ENCODE measurements around the gene SUGCT.

The SUGCT gene

GRCh38 chr7:40097728-40098127, 37.1 kb upstream of the SUGCT start:
- Mint-ChIP-seq H3K27me3 (ENCODE audit: low read depth, poor library complexity) (no peaks in the 10 kb centered on the region), H3K9me3 (no peaks in the 10 kb centered on the region), H3K4me3 (no peak overlapping the region), H3K36me3 (ENCODE audit: low read depth) (peaks cover 21% of the 10 kb centered on the region), H3K4me1 (no peaks in the 10 kb centered on the region), H3K27ac (peak overlapping the region; percentile 45)
- TF ChIP-seq, protein P1, sequence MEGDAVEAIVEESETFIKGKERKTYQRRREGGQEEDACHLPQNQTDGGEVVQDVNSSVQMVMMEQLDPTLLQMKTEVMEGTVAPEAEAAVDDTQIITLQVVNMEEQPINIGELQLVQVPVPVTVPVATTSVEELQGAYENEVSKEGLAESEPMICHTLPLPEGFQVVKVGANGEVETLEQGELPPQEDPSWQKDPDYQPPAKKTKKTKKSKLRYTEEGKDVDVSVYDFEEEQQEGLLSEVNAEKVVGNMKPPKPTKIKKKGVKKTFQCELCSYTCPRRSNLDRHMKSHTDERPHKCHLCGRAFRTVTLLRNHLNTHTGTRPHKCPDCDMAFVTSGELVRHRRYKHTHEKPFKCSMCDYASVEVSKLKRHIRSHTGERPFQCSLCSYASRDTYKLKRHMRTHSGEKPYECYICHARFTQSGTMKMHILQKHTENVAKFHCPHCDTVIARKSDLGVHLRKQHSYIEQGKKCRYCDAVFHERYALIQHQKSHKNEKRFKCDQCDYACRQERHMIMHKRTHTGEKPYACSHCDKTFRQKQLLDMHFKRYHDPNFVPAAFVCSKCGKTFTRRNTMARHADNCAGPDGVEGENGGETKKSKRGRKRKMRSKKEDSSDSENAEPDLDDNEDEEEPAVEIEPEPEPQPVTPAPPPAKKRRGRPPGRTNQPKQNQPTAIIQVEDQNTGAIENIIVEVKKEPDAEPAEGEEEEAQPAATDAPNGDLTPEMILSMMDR (IDR thresholded peaks at IDR 0.05) = no peak
- no peak for DNase-seq

DNA sequence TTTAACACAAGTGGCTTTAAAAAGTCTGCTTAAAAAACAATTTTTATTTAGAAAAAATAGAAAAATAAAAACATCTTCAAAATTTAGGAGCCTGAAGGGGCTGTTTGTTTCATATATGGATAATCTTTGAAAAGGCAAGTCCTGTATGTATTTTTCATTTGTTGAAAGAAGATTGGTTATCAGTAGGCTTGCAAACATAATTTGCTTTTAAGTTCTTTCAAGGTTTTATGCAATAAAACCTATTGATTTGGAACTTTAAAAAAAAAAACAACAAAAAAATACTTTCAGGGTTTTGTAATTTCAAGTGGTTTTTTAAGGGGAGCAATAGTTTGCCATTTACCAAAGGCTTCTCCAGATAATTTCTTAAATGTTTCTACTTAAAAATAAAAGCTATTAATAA, 36.0 kb upstream of the SUGCT start:
- TF ChIP-seq, protein P1 (IDR thresholded peaks at IDR 0.05) = no peak
- Mint-ChIP-seq H3K27ac (no peak overlapping the region), H3K4me1 (no peaks in the 10 kb centered on the region), H3K4me3 (no peak overlapping the region), H3K9me3 (no peaks in the 10 kb centered on the region), H3K27me3 (ENCODE audit: low read depth, poor library complexity) (no peaks in the 10 kb centered on the region), H3K36me3 (ENCODE audit: low read depth) (peaks cover 15% of the 10 kb centered on the region)
- no peak for DNase-seq

DNA sequence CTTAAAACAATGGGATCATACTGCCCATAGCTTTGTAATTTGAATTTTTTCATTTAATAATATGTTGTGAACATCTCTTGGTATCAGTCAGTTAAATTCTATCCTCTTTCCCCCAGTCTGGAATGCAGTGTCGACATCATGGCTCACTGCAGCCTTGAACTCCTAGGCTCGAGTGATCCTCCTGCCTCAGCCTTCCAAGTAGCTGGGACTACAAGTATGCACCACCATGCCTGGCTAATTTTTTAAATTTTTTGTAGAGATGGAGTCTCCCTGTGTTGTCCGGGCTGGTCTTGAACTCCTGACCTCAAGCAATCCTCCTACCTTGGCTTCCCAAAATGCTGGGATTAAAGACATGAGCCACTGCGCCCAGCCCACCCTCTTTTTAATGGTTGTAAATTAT, 35.0 kb upstream of the SUGCT start:
- Mint-ChIP-seq H3K4me1 (no peaks in the 10 kb centered on the region), H3K27ac (no peak overlapping the region), H3K4me3 (no peak overlapping the region), H3K36me3 (ENCODE audit: low read depth) (peaks cover 5% of the 10 kb centered on the region), H3K9me3 (no peaks in the 10 kb centered on the region), H3K27me3 (ENCODE audit: low read depth, poor library complexity) (no peaks in the 10 kb centered on the region)
- DNase-seq = no peak
- TF ChIP-seq, protein P1 (IDR thresholded peaks at IDR 0.05) = no peak

DNA sequence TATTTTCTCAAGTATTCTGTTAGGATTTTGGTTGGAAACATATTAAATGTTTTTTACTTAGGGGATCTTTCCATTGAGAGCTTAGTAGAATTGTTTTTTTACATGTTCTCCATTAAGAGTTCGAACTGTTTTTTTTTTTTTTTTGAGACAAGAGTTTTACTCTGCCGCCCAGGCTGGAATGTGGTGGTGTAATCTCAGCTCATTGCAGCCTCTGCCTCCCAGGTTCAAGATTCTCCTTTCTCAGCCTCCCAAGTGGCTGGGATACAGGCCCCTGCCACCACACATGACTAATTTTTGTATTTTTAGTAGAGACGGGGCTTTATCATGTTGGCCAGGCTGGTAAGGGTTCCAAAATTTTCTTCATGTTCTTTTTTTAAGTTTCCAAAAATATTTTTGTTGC, 33.6 kb upstream of the SUGCT start:
- Mint-ChIP-seq H3K4me1 (no peaks in the 10 kb centered on the region), H3K9me3 (no peaks in the 10 kb centered on the region), H3K36me3 (ENCODE audit: low read depth) (no peaks in the 10 kb centered on the region), H3K27me3 (ENCODE audit: low read depth, poor library complexity) (no peaks in the 10 kb centered on the region), H3K27ac (no peak overlapping the region), H3K4me3 (no peak overlapping the region)
- TF ChIP-seq, protein P1 (IDR thresholded peaks at IDR 0.05) = no peak
- DNase-seq = no peak

DNA sequence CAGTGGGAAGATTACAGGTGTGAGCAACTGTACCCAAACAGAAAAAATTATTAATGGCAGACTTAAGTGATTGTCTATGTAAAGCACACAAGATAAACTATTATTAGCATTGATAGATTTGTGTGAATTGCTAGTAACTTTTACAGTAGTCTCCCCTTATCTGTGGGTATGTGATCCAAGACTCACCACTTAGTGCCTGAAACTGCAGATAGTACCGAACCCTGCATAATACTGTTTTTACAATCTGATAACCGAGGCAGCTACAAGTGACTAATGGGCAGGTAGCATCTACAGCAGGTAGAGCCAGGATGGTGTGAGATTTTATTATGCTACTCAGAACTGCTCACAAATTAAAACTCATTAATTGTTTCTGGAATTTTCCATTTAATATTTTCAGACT, 31.9 kb upstream of the SUGCT start:
- Mint-ChIP-seq H3K4me3 (no peak overlapping the region), H3K4me1 (no peaks in the 10 kb centered on the region)

DNA sequence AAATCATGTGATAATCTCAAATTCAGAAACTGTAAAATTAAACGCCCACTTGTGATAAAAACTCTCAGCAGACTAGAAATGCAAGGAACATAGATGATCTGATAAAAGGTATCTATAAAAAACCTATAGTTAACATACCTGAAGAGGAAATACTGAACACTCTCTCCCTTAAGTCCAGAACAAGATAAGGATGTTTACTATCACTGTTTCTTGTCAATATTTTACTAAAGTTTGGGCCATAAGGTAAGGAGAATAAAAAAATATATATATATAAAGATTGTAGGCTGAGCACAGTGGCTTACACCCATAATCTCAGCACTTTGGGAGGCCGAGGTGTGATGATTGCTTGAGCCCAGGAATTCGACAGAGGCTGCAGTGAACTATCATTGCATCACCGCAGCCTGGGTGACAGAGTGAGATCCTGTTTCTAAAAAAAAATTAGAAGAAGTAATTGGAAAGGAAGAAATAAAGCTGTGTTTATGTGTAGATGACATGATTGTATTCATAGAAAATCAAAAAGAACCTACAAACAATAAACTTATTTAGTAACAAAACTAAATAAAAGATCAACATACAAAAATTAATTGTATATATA, 28.8 kb upstream of the SUGCT start:
- Mint-ChIP-seq H3K4me3 (no peak overlapping the region), H3K4me1 (no peaks in the 10 kb centered on the region), H3K9me3 (no peaks in the 10 kb centered on the region), H3K27me3 (ENCODE audit: low read depth, poor library complexity) (no peaks in the 10 kb centered on the region), H3K36me3 (ENCODE audit: low read depth) (peaks cover 6% of the 10 kb centered on the region), H3K27ac (peak overlapping the region; percentile 15)
- TF ChIP-seq, protein P1 (IDR thresholded peaks at IDR 0.05) = no peak
- no peak for DNase-seq

More for the DNA sequence above, 31.9 kb upstream of the SUGCT start:
- TF ChIP-seq, protein P1 (IDR thresholded peaks at IDR 0.05) = no peak
- H3K36me3 Mint-ChIP-seq (ENCODE audit: low read depth) = no peaks in the 10 kb centered on the region
- no peaks in the 10 kb centered on the region for H3K27me3 Mint-ChIP-seq (ENCODE audit: low read depth, poor library complexity)
- no peak for DNase-seq
- H3K9me3 Mint-ChIP-seq = no peaks in the 10 kb centered on the region
- H3K27ac Mint-ChIP-seq = no peak overlapping the region
